Measurements from ENCODE around the gene GPR45.

GPR45 gene

DNA sequence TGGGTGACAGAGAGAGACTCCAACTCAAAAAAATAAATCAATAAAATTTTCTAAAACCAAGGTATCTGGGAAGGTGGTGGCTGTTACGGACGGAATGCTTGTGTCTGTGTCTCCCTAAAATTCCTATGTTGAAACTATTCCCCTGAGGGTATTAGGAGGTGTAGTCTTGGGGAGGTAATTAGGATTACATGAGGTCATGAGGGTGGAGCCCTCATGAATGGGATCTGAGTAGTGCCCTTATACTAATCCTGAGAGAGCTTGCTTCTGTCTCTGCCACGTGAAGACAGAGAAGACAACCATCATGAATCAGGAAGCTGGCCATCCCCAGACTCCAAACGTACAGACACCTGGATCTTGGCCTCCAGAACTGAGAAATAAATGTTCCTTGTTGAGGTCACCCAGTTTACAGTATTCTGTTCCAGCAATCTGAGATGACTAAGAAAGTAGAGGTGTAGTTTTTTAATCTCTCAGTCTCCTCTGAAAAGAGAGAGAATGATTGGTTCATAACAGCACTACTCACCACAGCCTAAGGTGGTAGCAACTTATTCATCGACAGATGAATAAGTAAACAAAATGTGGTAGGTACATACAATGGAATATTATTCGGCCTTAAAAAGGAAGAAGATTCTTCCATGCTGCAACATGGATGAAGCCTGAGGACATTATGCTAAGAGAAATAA lies 49.6 kb downstream of the GPR45 start:
- DNase-seq (ENCODE audit: low read depth, low spot score), result no peak
- TF ChIP-seq, protein P1, sequence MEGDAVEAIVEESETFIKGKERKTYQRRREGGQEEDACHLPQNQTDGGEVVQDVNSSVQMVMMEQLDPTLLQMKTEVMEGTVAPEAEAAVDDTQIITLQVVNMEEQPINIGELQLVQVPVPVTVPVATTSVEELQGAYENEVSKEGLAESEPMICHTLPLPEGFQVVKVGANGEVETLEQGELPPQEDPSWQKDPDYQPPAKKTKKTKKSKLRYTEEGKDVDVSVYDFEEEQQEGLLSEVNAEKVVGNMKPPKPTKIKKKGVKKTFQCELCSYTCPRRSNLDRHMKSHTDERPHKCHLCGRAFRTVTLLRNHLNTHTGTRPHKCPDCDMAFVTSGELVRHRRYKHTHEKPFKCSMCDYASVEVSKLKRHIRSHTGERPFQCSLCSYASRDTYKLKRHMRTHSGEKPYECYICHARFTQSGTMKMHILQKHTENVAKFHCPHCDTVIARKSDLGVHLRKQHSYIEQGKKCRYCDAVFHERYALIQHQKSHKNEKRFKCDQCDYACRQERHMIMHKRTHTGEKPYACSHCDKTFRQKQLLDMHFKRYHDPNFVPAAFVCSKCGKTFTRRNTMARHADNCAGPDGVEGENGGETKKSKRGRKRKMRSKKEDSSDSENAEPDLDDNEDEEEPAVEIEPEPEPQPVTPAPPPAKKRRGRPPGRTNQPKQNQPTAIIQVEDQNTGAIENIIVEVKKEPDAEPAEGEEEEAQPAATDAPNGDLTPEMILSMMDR (IDR thresholded peaks at IDR 0.05; ENCODE audit: low read depth, low read length), result no peak
- in situ Hi-C loops (cut with HindIII; ENCODE audit: low sequenced_read_pairs), result no loop called here
- no peak overlapping the region for H3K4me3 ChIP-seq (ENCODE audit: low read depth, low read length)

DNA sequence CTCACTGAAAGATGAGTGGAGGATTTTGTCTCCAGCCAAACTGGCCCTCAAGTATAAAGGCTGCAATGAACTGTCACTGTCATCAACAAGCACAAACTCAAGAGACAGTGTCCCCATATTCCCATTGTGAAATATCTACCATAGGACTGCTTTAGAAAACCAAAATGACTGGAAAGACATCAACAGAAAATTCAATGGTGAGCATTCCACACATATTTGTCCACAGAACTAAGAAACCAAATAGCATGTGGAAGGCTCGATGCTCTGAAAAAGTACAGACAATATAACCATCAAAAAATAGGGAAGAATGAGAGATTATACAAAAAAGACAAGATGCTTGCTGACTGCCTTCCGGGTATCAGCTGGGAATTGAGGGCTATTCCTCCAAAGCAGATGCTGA lies 50.4 kb downstream of the GPR45 start:
- peak; percentile 4 for DNase-seq (ENCODE audit: low read depth, low spot score)
- H3K4me3 ChIP-seq (ENCODE audit: low read depth, low read length), result no peak overlapping the region
- TF ChIP-seq, protein P1 (IDR thresholded peaks at IDR 0.05; ENCODE audit: low read depth, low read length), result no peak
- in situ Hi-C loops (cut with HindIII; ENCODE audit: low sequenced_read_pairs), result no loop called here
